ENCODE data around the gene UXS1.

UXS1 gene

GRCh38 chr2:106107509-106108131, 86.5 kb downstream of the UXS1 start:
- peak; percentile 42 for DNase-seq

- no peak for DNase-seq
Observed at GRCh38 chr2:106106622-106107508, 87.2 kb downstream of the UXS1 start.

GRCh38 chr2:106105151-106105922, 88.8 kb downstream of the UXS1 start:
- DNase-seq: no peak

DNA sequence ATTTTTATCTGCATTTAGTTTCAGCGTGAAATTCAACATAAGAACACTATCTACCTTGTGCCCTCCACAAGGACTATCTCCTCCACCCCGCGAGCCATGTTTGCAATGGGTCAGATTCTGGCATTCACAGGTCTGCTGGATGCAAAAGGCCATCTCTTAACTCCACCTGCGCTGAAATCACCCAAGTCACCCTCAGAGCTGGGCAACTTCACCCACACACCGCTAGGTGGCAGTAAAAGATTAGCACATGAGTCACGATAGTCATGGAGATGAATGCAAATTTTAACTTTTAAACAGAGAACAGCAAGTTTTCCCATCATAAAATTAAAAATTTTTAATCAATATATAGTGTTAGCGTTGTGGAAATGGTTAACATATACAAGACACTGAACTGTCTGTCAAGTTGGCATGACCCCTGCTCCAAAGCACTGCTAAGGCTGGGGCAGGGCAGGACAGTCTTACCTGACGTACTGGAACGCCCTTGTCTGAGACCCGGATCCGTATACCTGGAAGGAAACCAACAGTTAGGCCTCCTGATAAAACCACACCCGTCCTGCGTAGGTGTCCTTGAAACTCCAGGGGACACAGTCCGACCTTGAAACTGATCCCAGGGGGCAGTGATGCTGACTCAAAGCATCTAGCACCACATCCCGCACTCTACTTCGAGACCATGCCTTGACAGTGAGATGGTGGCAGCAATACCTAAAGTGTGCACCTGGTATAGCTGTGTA, 89.6 kb downstream of the UXS1 start:
- peak; percentile 49 for DNase-seq

- DNase-seq: no peak
Observed at GRCh38 chr2:106099691-106100090, 94.4 kb downstream of the UXS1 start.

GRCh38 chr2:106098664-106099063, 95.4 kb downstream of the UXS1 start:
- no peak for DNase-seq

GRCh38 chr2:106098081-106098480, 96.0 kb downstream of the UXS1 start:
- DNase-seq: no peak

GRCh38 chr2:106097038-106098000, 96.8 kb downstream of the UXS1 start:
- DNase-seq: no peak

GRCh38 chr2:106096299-106097037, 97.6 kb downstream of the UXS1 start:
- no peak for DNase-seq

- DNase-seq: peak; percentile 56
Observed at GRCh38 chr2:106095478-106096298, 98.4 kb downstream of the UXS1 start.

DNA sequence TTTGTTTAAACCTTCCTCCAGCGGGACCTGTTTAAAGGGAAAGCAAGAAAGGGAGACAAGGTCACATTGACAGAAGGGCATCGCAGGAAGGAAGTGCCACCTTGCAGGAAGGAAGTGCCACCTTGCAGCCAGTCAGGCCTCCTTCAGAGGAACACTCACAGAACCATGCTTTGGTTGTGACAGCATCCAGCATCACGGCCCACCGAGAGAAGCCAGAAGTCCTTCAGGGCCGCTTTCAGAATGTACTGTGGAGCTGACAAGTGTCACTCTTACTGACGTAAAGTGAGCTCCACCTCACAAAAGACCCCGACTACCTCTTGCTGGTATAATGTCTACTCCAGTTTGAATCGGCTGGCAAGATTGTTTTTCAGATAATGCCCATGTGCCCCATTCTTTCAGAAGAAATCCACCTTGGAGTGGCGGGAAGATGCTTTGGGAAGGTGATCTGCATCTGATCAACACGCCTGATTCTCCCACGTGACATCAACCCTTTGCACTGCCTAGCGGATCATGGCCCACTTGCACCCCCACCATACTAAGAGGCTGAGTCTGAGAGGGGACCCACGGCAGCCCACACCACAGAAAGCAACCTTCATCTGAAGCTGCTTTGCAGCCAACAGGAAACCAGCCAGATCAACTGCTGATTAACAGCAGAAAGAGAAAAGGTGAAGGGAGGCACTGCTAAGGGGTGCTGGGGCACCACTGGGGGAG, 99.8 kb downstream of the UXS1 start:
- DNase-seq: no peak

GRCh38 chr2:106090916-106091618, 103.0 kb downstream of the UXS1 start:
- no peak for DNase-seq

- no peak for DNase-seq
Observed at GRCh38 chr2:106089611-106090010, 104.5 kb downstream of the UXS1 start.

GRCh38 chr2:106085181-106085940, 108.7 kb downstream of the UXS1 start:
- peak; percentile 38 for DNase-seq

DNA sequence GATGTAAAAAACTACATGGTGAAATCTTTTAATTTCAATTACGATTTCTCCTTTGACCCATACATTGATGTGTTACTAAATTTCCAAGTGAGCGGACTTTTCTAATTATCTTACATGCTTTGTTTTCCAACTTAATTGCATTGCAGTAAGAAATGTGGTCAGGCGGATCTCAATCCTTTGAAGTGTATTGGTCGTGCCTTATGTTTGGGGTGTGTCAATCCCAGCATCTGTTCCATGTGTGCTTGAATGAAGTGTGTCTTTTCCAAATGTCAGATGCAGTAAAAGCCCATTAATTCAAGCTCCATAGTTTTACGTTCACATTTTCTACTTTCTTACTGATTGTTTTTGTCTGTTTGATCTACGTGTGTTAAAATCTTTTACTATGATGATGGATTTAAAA, 113.1 kb downstream of the UXS1 start:
- DNase-seq: no peak

- no peak for DNase-seq
Observed at GRCh38 chr2:106078096-106078495, 116.0 kb downstream of the UXS1 start.

DNA sequence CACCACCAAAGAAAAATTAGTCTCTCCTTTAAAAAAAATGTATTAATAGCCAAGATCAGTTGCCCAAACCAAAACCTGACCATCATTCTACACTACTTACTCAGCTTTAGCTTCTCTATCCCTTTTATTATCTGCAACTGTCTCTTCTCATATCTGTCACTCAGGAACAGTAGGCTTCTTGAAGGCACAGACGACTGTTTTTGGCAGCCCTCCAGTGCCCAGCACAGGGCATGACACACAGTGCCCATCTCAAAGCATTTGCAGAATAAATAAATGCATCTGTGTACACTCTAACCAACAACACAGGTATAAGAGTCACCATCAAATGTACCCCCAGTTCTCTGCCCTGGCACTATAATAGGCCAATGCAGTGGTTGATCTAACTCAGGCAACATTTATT, 117.2 kb downstream of the UXS1 start:
- no peak for DNase-seq

DNA sequence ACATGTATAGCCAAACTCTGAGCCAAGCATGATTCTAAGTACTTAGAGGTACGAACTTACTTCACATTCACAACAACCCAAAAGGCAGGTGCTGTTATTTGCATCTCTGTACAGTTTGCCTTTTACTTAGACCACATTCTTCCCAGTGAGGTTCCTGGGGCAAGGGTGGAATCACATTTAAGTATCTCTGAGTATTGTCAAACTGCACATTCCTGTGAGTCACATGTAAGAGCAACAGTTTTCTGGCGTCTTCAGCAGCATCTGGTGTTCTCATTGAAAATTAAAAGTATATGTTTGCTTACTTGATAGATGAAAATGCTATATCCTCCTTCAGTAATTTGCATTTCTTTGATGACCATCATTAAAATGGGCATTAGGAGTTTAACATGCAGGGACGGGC, 119.1 kb downstream of the UXS1 start:
- no peak for DNase-seq

All from stimulated activated CD4-positive, alpha-beta T cell treated with anti-CD3 and anti-CD28 coated beads, Interleukin-12 subunit alpha, Interleukin-12 subunit beta, amount 100 ng/mL, for 4 hours (primary cell).